Stomach (tissue), 9 donors: ENCODE measurements around the gene SH2D3A. TPM values are rescaled to one million over a fixed set of nuclear protein-coding genes. Genes with fewer than 3 reads are reported as not detected.

Source experiments
- DNase-seq, 2 donors: peaks; one replicate each; pipeline versions ENCODE4 v3.0.0 to v3.0.0-alpha.2; 2013 to 2019
- H3K27ac ChIP-seq, 5 donors: fragments of 200-600 bp in 4 of 5; sonication (generic) in 4 of 5; one replicate each; pipeline ENCODE4 v1.5.1; 2013 to 2019; ENCODE audit warnings: mild to moderate bottlenecking in 1 of 5, moderate library complexity in 1 of 5
- H3K27me3 ChIP-seq, 3 donors: fragments of 200-600 bp; sonication (generic); one replicate each; pipeline ENCODE4 v1.5.1; 2017 to 2019; ENCODE audit warnings: mixed run types in 1 of 3
- H3K36me3 ChIP-seq, 4 donors: fragments of 200-600 bp; sonication (generic); 1 replicate in 3 of 4; 2 replicates in 1 of 4; pipeline ENCODE4 v1.5.1; 2016 to 2019
- H3K4me1 ChIP-seq, 4 donors: fragments of 200-600 bp; sonication (generic); one replicate each; pipeline ENCODE4 v1.5.1; 2016 to 2019
- H3K4me3 ChIP-seq, 4 donors: fragments of 200-600 bp; sonication (generic) in 3 of 4; one replicate each; pipeline ENCODE4 v1.5.1; 2016 to 2019; ENCODE audit warnings: mild to moderate bottlenecking in 1 of 4
- H3K9me3 ChIP-seq, 4 donors: fragments of 200-600 bp; sonication (generic); one replicate each; pipeline ENCODE4 v1.5.1; 2016 to 2019
- CTCF ChIP-seq, 7 experiments: fragments of 450-650 bp in 4 of 7; fragments of 200-600 bp in 3 of 7; sonication (generic) in 3 of 7; IDR thresholded peaks; one replicate each; pipeline ENCODE4 v1.5.1; 2016 to 2019; ENCODE audit warnings: antibody characterized with exemption in 7 of 7, control low read depth in 2 of 7, mild to moderate bottlenecking in 1 of 7
- EP300 ChIP-seq: sonication (generic); formaldehyde crosslinking; IDR thresholded peaks from one replicate; pipeline ENCODE4 v1.6.1; 2017; ENCODE audit warnings: antibody characterized with exemption
- POLR2A ChIP-seq, 4 donors: fragments of 450-650 bp; IDR thresholded peaks; one replicate each; pipeline ENCODE4 v1.6.1; 2016; ENCODE audit warnings: antibody characterized with exemption in 4 of 4, control low read depth in 2 of 4, mild to moderate bottlenecking in 1 of 4, moderate library complexity in 1 of 4
- POLR2AphosphoS5 ChIP-seq, 3 donors: sonication (generic); formaldehyde crosslinking; IDR thresholded peaks; one replicate each; pipeline ENCODE4 v1.6.1; 2016; ENCODE audit warnings: antibody characterized with exemption in 3 of 3
- WGBS, 5 donors: extraction: QIAGEN DNeasy Blood & Tissue Kit in 3 of 5; methylation state at CpG; one replicate each; pipeline versions ENCODE4 v1.1.5 to v1.1.7; 2013 to 2018; 5-methylcytosine and 5-hydroxymethylcytosine counted together
- intact Hi-C: fragments of 100-400 bp; cut with DNase I; formaldehyde crosslinking; loops from one replicate; pipeline ENCODE4 v1.15.1; 2023; ENCODE audit warnings: low total_unique reads
- polyA plus RNA-seq, 3 donors: library from polyadenylated mRNA; stranded (reverse); fragments of 200-250 nt; gene quantifications; one replicate each; pipeline ENCODE4 v1.2.3, GENCODE V29; 2013
- total RNA-seq, 5 donors: library from RNA; depleted of rRNA; stranded (reverse); fragments of >200 nt; gene quantifications; one replicate each; pipeline versions ENCODE4 v1.1.0 to v1.2.3, GENCODE V29; 2014 to 2016
- donor health status: healthy with polysubstance abuse.
- donor health status: Bipolar disorder and iron deficiency.
- donor health status: healthy.

The SH2D3A gene
- total and polyA plus RNA-seq, 8 donors, result 8.8 to 71.3 (median 27.3) TPM

GRCh38 chr19:6721138-6721474 is 46.1 kb downstream of the SH2D3A start:
- peaks cover 0 to 47% (median 13%) of the 10 kb centered on the region in 4 donors for H3K4me1 ChIP-seq
- intact Hi-C loops, result no loop called here
- H3K9me3 ChIP-seq, result no peaks in the 10 kb centered on the region
- no peaks in the 10 kb centered on the region for H3K36me3 ChIP-seq
- TF ChIP-seq CTCF (IDR thresholded peaks at IDR 0.05), result no peak
- TF ChIP-seq POLR2A (IDR thresholded peaks at IDR 0.05), result no peak
- TF ChIP-seq POLR2AphosphoS5 (IDR thresholded peaks at IDR 0.05), result no peak
- no peak for TF ChIP-seq EP300
- no peak overlapping the region for H3K4me3 ChIP-seq
- peaks cover 0 to 24% (median 0%) of the 10 kb centered on the region in 3 donors for H3K27me3 ChIP-seq
- peak overlapping the region in 2 of 5 donors; percentile 49 to 56 for H3K27ac ChIP-seq
- no peak for DNase-seq

GRCh38 chr19:6720369-6721137 is 46.7 kb downstream of the SH2D3A start, which contains the start of gene C3:
TSS of gene C3 (minus strand) at chr19:6720650. CDS start at chr19:6720589, 61 bp downstream.
- no peaks in the 10 kb centered on the region for H3K9me3 ChIP-seq
- peak within 1 kb of the TSS; percentile 8 to 38 (median 23) for H3K4me3 ChIP-seq
- no peak for TF ChIP-seq EP300
- no peak for TF ChIP-seq CTCF (IDR thresholded peaks at IDR 0.05)
- 68 to 78% (median 74%) methylated on average over 4 of the region's 4 CpGs for WGBS, 5 donors
- DNase-seq, result peak; percentile 32 to 56
- peaks cover 0 to 47% (median 13%) of the 10 kb centered on the region in 4 donors for H3K4me1 ChIP-seq
- peak within 1 kb of the TSS in 2 of 5 donors; percentile 49 to 56 for H3K27ac ChIP-seq
- peaks cover 0 to 24% (median 0%) of the 10 kb centered on the region in 3 donors for H3K27me3 ChIP-seq
- intact Hi-C loops, result no loop called here
- no peaks in the 10 kb centered on the region for H3K36me3 ChIP-seq

GRCh38 chr19:6719992-6720368 is 47.3 kb downstream of the SH2D3A start:
- no peak for DNase-seq
- peak overlapping the region in 3 of 4 donors; percentile 8 to 38 (median 29) for H3K4me3 ChIP-seq
- peaks cover 0 to 28% (median 0%) of the 10 kb centered on the region in 3 donors for H3K27me3 ChIP-seq
- no peaks in the 10 kb centered on the region for H3K36me3 ChIP-seq
- peaks cover 0 to 43% (median 13%) of the 10 kb centered on the region in 4 donors for H3K4me1 ChIP-seq
- no peak overlapping the region for H3K27ac ChIP-seq
- intact Hi-C loops, result no loop called here
- WGBS, 5 donors, result 88 to 93% (median 90%) methylated on average over 3 of the region's 3 CpGs
- no peaks in the 10 kb centered on the region for H3K9me3 ChIP-seq
- TF ChIP-seq EP300 (no peak), CTCF (IDR thresholded peaks at IDR 0.05) (no peak)

- no peaks in the 10 kb centered on the region for H3K9me3 ChIP-seq
- 67 to 79% (median 74%) methylated on average over 6 of the region's 6 CpGs for WGBS, 5 donors
- H3K4me3 ChIP-seq, result peak overlapping the region in 3 of 4 donors; percentile 4 to 38 (median 29)
- intact Hi-C loops, result no loop called here
- no peak for DNase-seq
- H3K4me1 ChIP-seq, result peaks cover 0 to 38% (median 13%) of the 10 kb centered on the region in 4 donors
- H3K27ac ChIP-seq, result no peak overlapping the region
- H3K36me3 ChIP-seq, result no peaks in the 10 kb centered on the region
- TF ChIP-seq POLR2A (IDR thresholded peaks at IDR 0.05), result no peak
- no peak for TF ChIP-seq CTCF (IDR thresholded peaks at IDR 0.05)
- TF ChIP-seq EP300, result no peak
- no peak for TF ChIP-seq POLR2AphosphoS5 (IDR thresholded peaks at IDR 0.05)
- peaks cover 0 to 28% (median 0%) of the 10 kb centered on the region in 3 donors for H3K27me3 ChIP-seq
Measured at GRCh38 chr19:6719540-6719861, 47.7 kb downstream of the SH2D3A start.
